ENCODE results near the gene EXPH5.

EXPH5 gene

GRCh38 chr11:108518581-108518980, 75.0 kb downstream of the EXPH5 start:
- DNase-seq (ENCODE audit: low read depth), result no peak

GRCh38 chr11:108516125-108516524, 77.4 kb downstream of the EXPH5 start:
- no peak for DNase-seq (ENCODE audit: low read depth)

GRCh38 chr11:108512708-108513107, 80.9 kb downstream of the EXPH5 start:
- peak; percentile 37 for DNase-seq (ENCODE audit: low read depth)

GRCh38 chr11:108511851-108512474, 81.6 kb downstream of the EXPH5 start:
- peak; percentile 68 for DNase-seq (ENCODE audit: low read depth)

GRCh38 chr11:108508653-108509593, 84.6 kb downstream of the EXPH5 start:
- DNase-seq (ENCODE audit: low read depth), result no peak

- DNase-seq (ENCODE audit: low read depth), result no peak
Measured at GRCh38 chr11:108501396-108501795, 92.2 kb downstream of the EXPH5 start.

- no peak for DNase-seq (ENCODE audit: low read depth)
Measured at GRCh38 chr11:108500721-108501120, 92.8 kb downstream of the EXPH5 start.

- no peak for DNase-seq (ENCODE audit: low read depth)
Measured at GRCh38 chr11:108500169-108500568, 93.4 kb downstream of the EXPH5 start.

GRCh38 chr11:108498816-108499408, 94.7 kb downstream of the EXPH5 start:
- no peak for DNase-seq (ENCODE audit: low read depth)

- DNase-seq (ENCODE audit: low read depth), result peak; percentile 50
Measured at GRCh38 chr11:108498046-108498815, 95.3 kb downstream of the EXPH5 start, which contains the start of gene POGLUT3. TSS of gene POGLUT3 (minus strand) at chr11:108498384. CDS start at chr11:108498366, 18 bp downstream.

- peak; percentile 100 for DNase-seq (ENCODE audit: low read depth)
Measured at GRCh38 chr11:108497317-108498045, 96.1 kb downstream of the EXPH5 start.

- peak; percentile 45 for DNase-seq (ENCODE audit: low read depth)
Measured at GRCh38 chr11:108496643-108497256, 96.8 kb downstream of the EXPH5 start.

- DNase-seq (ENCODE audit: low read depth), result no peak
Measured at GRCh38 chr11:108495326-108495725, 98.2 kb downstream of the EXPH5 start.

- no peak for DNase-seq (ENCODE audit: low read depth)
Measured at GRCh38 chr11:108494182-108494581, 99.4 kb downstream of the EXPH5 start.

GRCh38 chr11:108491936-108492335, 101.6 kb downstream of the EXPH5 start:
- peak; percentile 66 for DNase-seq (ENCODE audit: low read depth)

- no peak for DNase-seq (ENCODE audit: low read depth)
Measured at GRCh38 chr11:108486828-108487227, 106.7 kb downstream of the EXPH5 start.

- no peak for DNase-seq (ENCODE audit: low read depth)
Measured at GRCh38 chr11:108486331-108486730, 107.2 kb downstream of the EXPH5 start.

GRCh38 chr11:108483163-108483562, 110.4 kb downstream of the EXPH5 start:
- no peak for DNase-seq (ENCODE audit: low read depth)

GRCh38 chr11:108474664-108475463, 118.7 kb downstream of the EXPH5 start:
- DNase-seq (ENCODE audit: low read depth), result no peak

- no peak for DNase-seq (ENCODE audit: low read depth)
Measured at GRCh38 chr11:108472681-108473080, 120.9 kb downstream of the EXPH5 start.

All from amniotic epithelial cell (primary cell).